ENCODE results near the gene ZFAND2B. TPM values are rescaled to one million over a fixed set of nuclear protein-coding genes. Genes with fewer than 3 reads are reported as not detected.
"Not testable (repeated sequence)": the region's sequence is repeated elsewhere in the genome, so short reads cannot be mapped to it uniquely, and the experiment has no call there.

The ZFAND2B gene
- polyA plus RNA-seq, 6 donors from 2014 or later, result 50.7 to 77.7 (median 57.9) TPM

DNA sequence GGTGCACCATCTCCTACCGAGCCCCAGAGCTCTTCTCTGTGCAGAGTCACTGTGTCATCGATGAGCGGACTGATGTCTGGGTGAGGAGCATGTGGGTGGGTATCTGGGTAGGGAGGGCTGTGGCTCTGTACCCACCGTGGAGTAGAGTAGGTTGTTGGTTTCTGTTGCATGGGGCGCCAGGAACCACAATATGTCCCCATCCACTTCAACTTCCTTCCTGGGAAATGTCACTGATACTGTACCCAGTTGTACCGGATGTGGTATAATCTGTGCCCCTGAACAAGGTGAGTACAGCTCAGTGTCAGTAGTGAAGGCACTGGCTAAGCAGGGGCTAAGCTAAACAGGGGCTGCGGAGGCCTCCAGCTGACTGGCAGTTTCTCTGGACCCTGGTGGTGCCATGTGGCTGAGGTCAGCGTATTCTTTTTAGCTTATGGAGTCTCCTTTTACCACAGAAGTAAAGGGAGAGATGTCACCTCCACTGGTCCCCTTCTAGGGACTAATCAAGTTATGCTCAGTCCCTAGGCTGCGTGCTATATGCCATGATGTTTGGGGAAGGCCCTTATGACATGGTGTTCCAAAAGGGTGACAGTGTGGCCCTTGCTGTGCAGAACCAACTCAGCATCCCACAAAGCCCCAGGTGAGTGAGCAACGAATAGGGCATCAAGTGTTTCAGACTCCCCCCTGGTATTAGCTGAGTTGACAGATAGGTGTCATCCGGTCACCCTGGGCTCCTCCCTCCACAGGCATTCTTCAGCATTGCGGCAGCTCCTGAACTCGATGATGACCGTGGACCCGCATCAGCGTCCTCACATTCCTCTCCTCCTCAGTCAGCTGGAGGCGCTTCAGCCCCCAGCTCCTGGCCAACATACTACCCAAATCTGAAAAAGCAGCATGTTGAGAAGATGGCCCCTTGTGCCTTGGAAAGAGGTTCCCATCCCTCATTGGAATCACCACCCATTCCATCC is 41.4 kb downstream of the ZFAND2B start:
- Mint-ChIP-seq H3K9me3 (no peaks in the 10 kb centered on the region), H3K4me1 (peaks cover 55 to 93% (median 78%) of the 10 kb centered on the region in 3 donors), H3K36me3 (peaks cover 0 to 7% of the 10 kb centered on the region in 2 donors), H3K27me3 (no peaks in the 10 kb centered on the region), H3K4me3 (peak overlapping the region; percentile 62 to 95 (median 90)), H3K27ac (peak overlapping the region; percentile 63 to 94 (median 90))
- ATAC-seq (ENCODE audit: low read depth in 2 of 2), result peak; percentile 49 to 57
- DNase-seq, result peak; percentile 55

DNA sequence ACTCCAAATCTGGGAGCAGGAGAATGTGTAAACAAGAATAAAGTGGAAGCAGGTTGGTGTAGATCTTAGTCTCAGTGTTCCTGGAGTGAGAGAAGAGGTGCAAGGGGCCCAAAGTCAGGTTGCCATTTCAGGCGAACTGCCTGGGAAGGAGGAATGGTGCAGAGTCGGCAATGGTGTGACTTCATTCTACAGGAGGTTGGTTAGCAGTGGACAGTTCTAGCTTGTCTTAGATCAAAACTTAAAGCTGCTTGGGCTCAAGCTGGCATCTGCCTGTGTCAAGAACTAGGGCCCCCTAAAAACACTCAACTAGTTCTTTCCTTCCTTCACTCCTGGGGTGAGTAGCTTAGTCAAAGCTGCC is 42.2 kb downstream of the ZFAND2B start:
- Mint-ChIP-seq H3K4me1 (peaks cover 52 to 85% (median 77%) of the 10 kb centered on the region in 3 donors), H3K27me3 (no peaks in the 10 kb centered on the region), H3K27ac (peak overlapping the region in 5 of 6 donors; percentile 93 to 94 (median 94)), H3K36me3 (peaks cover 0 to 7% of the 10 kb centered on the region in 2 donors), H3K9me3 (no peaks in the 10 kb centered on the region), H3K4me3 (peak overlapping the region; percentile 78 to 95 (median 91))
- DNase-seq (no peak), ATAC-seq (ENCODE audit: low read depth in 2 of 2) (no peak)

DNA sequence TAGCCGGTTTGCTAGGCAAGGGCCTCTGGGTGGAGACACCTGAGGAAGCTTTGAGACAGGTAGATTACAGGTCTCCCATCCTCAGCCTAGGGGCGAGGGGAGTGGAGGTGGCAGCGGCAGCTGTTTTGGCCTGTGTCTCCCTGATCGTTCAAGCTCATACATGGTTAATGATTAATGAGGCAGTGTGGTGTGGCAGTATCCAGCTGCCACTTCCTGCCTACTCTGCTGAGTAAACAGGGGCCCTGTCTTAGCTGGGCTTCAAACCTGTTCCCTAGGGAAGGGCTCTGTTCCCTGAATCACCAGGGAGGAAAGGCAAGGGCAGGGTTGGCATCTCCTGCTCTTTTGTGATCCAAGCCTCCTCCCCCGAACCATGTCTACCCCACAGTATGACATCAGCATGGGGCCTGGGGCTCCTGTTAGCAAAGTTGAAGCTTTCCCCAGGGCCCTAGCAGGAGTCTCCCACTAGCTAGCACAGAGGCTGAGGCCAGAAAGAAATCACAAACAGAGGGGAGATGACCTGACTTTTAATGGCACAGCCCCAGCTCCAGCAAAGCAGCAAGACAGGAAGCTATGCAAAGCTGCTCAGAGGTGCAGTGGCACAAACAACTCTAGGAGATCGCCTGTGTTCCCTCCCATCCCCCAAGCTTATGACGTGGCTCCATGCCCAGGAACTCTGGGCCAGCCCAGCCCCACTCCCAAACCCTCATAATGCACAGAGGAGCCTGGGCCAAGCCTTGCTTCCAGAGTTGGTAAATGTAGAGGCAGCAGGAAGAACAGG is 42.8 kb downstream of the ZFAND2B start:
- Mint-ChIP-seq H3K36me3 (peaks cover 0 to 7% of the 10 kb centered on the region in 2 donors), H3K9me3 (no peaks in the 10 kb centered on the region), H3K27me3 (no peaks in the 10 kb centered on the region), H3K27ac (peak overlapping the region; percentile 93 to 95 (median 94)), H3K4me1 (peaks cover 52 to 81% (median 77%) of the 10 kb centered on the region in 3 donors), H3K4me3 (peak overlapping the region; percentile 78 to 95 (median 91))
- ATAC-seq (ENCODE audit: low read depth in 2 of 2) (no peak), DNase-seq (peak; percentile 40)

DNA sequence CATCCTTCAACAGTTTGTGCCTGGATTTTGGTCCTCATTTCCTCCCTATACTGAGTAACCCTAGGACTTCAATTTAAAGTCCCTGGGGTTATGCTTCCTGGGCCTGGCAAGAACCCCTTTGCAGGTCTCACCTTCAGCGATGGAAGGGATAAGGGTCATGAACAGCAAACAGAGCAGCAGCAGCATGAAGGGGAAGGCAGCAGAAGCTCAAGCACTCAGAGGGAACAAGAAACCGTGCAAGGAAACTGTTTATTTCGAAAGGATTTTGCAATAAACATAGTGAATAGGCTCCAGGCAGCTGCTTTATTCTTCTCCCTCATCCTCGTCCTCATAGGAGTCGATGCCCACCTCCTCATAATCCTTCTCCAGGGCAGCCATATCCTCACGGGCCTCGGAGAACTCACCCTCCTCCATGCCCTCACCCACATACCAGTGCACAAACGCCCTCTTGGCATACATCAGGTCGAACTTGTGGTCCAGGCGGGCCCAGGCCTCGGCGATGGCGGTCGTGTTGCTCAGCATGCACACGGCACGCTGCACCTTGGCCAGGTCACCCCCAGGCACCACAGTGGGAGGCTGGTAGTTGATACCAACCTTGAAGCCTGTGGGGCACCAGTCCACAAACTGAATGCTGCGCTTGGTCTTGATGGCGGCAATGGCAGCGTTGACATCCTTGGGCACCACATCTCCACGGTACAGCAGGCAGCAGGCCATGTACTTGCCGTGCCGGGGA is 43.6 kb downstream of the ZFAND2B start:
- ATAC-seq (ENCODE audit: low read depth in 2 of 2), result no peak
- Mint-ChIP-seq H3K4me1 (peaks cover 57 to 84% (median 79%) of the 10 kb centered on the region in 3 donors), H3K36me3 (peaks cover 0 to 7% of the 10 kb centered on the region in 2 donors), H3K27me3 (no peaks in the 10 kb centered on the region), H3K27ac (peak overlapping the region in 5 of 6 donors; percentile 59 to 94 (median 93)), H3K9me3 (no peaks in the 10 kb centered on the region), H3K4me3 (peak overlapping the region; percentile 78 to 95 (median 91))
- no peak for DNase-seq

DNA sequence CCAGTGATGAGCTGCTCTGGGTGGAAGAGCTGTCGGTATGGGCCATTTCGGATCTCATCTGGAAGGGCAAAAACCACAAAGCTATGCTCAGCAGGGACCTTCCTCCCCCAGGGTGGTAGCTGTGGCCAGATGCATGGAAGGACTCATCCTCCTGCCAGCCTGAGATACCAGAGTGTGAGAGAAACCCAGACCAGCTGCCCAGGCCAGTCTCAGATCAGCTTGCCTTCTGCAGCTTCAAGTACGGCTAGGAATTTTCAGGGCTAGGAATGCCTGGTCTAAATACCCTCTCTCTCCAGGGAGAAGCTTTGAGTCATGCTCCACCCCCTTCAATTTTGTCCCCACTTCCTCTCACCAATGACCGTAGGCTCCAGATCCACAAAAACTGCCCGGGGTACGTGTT is 45.1 kb downstream of the ZFAND2B start:
- DNase-seq (no peak), ATAC-seq (ENCODE audit: low read depth in 2 of 2) (no peak)
- no peaks in the 10 kb centered on the region for H3K9me3 Mint-ChIP-seq
- H3K27ac Mint-ChIP-seq, result peak overlapping the region in 4 of 6 donors; percentile 12 to 97 (median 84)
- H3K36me3 Mint-ChIP-seq, result peaks cover 0 to 7% of the 10 kb centered on the region in 2 donors
- no peaks in the 10 kb centered on the region for H3K27me3 Mint-ChIP-seq
- peak overlapping the region; percentile 78 to 95 (median 90) for H3K4me3 Mint-ChIP-seq
- peaks cover 60 to 75% (median 74%) of the 10 kb centered on the region in 3 donors for H3K4me1 Mint-ChIP-seq

DNA sequence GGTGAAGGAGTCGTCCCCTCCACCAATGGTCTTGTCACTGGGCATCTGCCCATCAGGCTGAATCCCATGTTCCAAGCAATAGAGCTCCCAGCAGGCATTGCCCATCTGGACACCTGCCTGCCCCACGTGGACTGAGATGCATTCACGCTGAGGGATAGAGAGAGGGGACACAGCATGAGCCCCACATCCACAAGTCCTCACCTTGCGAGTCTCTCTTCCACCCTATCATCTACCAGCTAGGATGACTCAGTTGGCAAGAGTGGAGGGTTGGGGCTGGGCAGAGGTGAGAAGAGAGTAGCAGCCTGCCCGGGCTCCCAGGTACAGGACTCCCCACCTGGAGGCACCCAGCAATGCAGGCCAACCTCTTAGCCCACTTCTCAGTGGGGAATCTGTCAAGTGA is 45.5 kb downstream of the ZFAND2B start:
- H3K36me3 Mint-ChIP-seq, result peaks cover 0 to 7% of the 10 kb centered on the region in 2 donors
- no peak for DNase-seq
- H3K27me3 Mint-ChIP-seq, result no peaks in the 10 kb centered on the region
- H3K27ac Mint-ChIP-seq, result peak overlapping the region in 4 of 6 donors; percentile 12 to 97 (median 84)
- no peak for ATAC-seq (ENCODE audit: low read depth in 2 of 2)
- no peaks in the 10 kb centered on the region for H3K9me3 Mint-ChIP-seq
- H3K4me3 Mint-ChIP-seq, result peak overlapping the region; percentile 78 to 95 (median 90)
- peaks cover 60 to 71% (median 70%) of the 10 kb centered on the region in 3 donors for H3K4me1 Mint-ChIP-seq

DNA sequence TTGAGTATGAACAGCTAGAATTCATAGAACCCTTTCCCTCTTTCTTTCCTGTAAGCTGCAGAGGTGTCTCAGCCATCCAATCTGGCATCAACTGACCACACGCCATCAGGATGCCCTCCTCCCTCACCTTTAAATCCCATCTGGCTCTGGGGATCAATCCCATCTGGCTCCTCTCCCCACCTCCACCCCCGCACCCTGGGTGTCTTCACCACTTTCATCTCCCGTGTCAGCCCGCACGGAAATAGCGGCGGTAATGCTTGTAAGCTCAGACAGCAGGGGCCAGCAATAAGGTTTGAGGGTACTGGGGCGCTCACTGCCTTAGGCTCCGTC is 46.0 kb downstream of the ZFAND2B start:
- Mint-ChIP-seq H3K4me3 (peak overlapping the region; percentile 78 to 95 (median 90)), H3K27ac (peak overlapping the region; percentile 74 to 97 (median 88)), H3K9me3 (no peaks in the 10 kb centered on the region), H3K4me1 (peaks cover 58 to 66% (median 66%) of the 10 kb centered on the region in 3 donors), H3K36me3 (peaks cover 0 to 7% of the 10 kb centered on the region in 2 donors), H3K27me3 (no peaks in the 10 kb centered on the region)
- no peak for ATAC-seq (ENCODE audit: low read depth in 2 of 2)
- DNase-seq, result no peak

DNA sequence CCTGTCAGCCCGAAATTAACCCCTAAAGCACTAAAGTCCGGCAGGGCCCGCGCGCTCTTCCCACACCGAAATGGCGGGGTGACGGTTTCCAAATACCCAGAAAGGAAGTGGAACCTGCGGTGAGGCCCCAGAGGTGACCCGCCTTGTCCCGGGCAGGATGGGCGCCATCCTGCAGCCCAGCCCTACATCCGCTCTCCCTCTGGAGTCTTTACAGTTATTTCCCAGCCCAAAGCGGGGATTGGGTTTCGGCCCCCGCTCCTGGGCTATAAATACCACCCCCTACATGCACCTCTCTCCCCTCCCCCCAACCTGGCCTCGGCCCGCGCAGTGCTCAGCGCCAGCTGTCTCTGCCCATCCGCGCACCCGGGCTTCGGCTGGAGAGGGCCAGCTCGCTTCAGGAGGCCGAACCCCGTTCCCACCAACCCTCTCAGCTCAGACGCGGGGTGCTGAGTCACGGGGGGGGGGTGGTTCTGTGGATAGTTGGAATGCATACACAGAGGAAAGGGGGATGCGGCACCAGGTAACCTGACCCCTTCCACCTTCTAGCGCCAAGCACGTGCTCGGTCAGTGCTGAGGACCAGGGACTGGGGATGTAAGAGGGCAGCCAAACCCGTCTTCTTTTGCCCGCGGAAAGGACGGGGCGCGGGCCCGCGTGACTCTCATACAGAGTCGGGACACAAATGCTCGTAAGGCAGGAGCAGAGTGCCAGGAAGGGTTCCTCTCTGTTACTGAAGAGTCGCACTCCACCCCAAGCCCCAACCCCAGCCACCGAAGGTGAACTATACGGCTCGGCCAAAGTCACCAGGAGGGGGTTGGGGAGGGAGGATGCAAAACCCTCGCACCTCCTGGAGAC is 46.5 kb downstream of the ZFAND2B start, which contains the start of gene TUBA4B:
TUBA4B (plus strand) TSS at position 344 of the 853 bp plus-strand sequence; CDS start at position 509, 165 bp downstream.
- Mint-ChIP-seq H3K27me3 (no peaks in the 10 kb centered on the region), H3K9me3 (no peaks in the 10 kb centered on the region), H3K27ac (peak within 1 kb of the TSS; percentile 85 to 97 (median 92)), H3K4me3 (peak within 1 kb of the TSS; percentile 78 to 95 (median 90)), H3K36me3 (peaks cover 0 to 7% of the 10 kb centered on the region in 2 donors), H3K4me1 (peaks cover 52 to 60% (median 60%) of the 10 kb centered on the region in 3 donors)
- ATAC-seq (ENCODE audit: low read depth in 2 of 2) (peak; percentile 27 to 32), DNase-seq (peak; percentile 50)

DNA sequence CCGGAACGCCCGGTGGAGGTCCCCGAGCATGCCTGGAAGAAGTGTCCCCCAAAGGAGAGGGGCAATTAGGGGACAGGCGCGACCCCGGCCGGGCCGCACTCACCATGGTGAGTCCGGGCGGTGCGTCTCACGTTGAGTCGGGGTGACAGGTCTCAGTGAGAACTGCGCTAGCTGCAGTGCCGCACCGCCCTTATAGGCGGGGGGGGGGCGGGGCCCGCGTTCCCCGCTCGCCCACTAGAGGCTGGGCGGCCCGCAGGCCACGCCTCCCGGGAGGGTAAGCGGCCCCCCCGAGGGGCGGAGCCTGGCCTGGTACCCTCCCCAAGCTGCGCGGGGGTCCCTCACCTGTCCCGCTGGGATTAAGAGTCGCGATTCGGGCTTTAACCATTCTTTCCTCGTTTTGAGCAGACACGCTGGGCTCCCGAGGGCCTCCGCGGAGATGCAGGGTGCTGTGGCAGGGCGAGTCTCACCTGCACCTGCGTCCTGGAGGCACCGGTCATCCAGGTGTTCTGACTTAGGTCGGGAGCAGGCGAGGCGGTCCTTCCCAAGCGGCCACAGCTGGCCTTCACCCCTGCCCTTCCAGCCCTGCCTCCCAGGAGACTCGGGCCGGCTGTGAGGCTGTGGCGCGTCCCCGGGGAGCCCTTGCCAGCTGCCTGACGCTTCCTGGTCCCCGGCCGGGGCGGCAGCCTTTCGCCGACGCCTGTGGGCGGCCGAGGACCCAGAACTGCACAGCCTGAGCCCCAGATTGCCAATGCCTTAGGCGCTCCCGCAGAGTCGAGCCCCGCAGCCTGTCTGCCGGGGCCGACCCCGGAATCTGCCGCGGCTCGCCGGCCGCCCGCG is 47.4 kb downstream of the ZFAND2B start, which contains the start of gene TUBA4A:
TUBA4A (minus strand) TSS at position 166 of the 837 bp plus-strand sequence; CDS start at position 106, 60 bp downstream.
- Mint-ChIP-seq H3K36me3 (peaks cover 0 to 7% of the 10 kb centered on the region in 2 donors), H3K27ac (peak within 1 kb of the TSS; percentile 85 to 97 (median 94)), H3K9me3 (no peaks in the 10 kb centered on the region), H3K4me1 (peaks cover 43 to 52% (median 51%) of the 10 kb centered on the region in 3 donors), H3K4me3 (peak within 1 kb of the TSS; percentile 78 to 95 (median 90)), H3K27me3 (no peaks in the 10 kb centered on the region)
- DNase-seq (peak; percentile 88), ATAC-seq (ENCODE audit: low read depth in 2 of 2) (peak; percentile 78 to 79)

DNA sequence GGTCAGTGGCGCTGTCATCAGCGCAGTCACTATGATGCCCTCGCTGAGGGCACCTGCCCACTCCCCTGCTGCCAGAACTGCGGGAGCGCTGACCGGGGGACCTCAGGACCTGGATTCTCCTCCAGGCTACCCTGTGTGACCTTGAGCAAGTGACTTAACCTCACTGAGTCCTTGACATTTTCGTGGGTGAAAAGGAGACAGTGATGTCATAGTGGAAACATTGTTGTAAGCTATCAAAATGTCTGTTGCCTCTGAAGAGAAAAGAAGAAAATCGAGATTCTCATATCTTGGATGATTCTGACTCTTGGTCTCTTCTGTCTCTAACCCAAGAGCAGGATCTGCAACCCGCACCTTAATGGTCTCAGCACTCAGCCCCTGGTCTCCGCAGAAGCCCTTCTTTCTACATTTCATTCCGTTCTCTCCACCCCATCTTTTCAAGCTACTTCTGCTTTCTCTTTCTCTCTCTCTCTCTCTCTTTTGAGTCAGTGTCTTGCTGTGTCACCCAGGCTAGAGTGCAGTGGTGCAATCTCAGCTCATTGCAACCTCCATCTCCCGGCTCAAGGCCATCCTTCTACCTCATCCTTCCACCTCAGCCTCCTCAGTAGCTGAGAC is 48.1 kb downstream of the ZFAND2B start:
- DNase-seq, result peak; percentile 67
- Mint-ChIP-seq H3K27me3 (no peaks in the 10 kb centered on the region), H3K4me3 (peak overlapping the region; percentile 78 to 95 (median 90)), H3K9me3 (no peaks in the 10 kb centered on the region), H3K27ac (peak overlapping the region; percentile 85 to 97 (median 91)), H3K4me1 (peaks cover 36 to 45% (median 44%) of the 10 kb centered on the region in 3 donors), H3K36me3 (peaks cover 0 to 7% of the 10 kb centered on the region in 2 donors)
- peak; percentile 47 for ATAC-seq (ENCODE audit: low read depth in 2 of 2)

DNA sequence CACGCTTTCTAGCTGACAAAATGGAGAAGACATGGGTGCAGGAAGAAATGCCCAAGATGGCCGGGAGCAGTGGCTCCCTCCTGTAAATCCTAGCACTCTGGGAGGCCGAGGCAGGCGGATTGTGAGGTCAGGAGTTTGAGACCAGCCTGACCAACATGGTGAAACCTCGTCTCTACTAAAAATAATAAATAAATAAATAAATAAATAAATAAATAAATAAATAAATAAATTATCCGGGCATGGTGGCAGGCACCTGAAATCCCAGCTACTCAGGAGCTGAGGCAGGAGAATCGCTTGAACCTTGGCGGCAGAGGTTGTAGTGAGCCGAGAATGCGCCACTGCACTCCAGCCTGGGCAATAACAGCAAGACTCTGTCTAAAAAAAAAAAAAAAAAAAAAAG is 52.4 kb downstream of the ZFAND2B start:
- H3K27ac Mint-ChIP-seq; H3K36me3 Mint-ChIP-seq; H3K27me3 Mint-ChIP-seq; ATAC-seq (ENCODE audit: low read depth in 2 of 2); DNase-seq; H3K4me3 Mint-ChIP-seq; H3K9me3 Mint-ChIP-seq: not testable (repeated sequence)
- peaks cover 7 to 12% (median 8%) of the 10 kb centered on the region in 3 donors for H3K4me1 Mint-ChIP-seq

All from naive B cell (primary cell).